Measurements from ENCODE around the gene PPP6R1. TPM values are rescaled to one million over a fixed set of nuclear protein-coding genes. Genes with fewer than 3 reads are reported as not detected.

Gene PPP6R1
- total and polyA plus RNA-seq, 2 of the 13 experiments (the other 11 are each of a cell fraction or from before 2014, with no cell fraction given) = 25.8 to 54.0 TPM

DNA sequence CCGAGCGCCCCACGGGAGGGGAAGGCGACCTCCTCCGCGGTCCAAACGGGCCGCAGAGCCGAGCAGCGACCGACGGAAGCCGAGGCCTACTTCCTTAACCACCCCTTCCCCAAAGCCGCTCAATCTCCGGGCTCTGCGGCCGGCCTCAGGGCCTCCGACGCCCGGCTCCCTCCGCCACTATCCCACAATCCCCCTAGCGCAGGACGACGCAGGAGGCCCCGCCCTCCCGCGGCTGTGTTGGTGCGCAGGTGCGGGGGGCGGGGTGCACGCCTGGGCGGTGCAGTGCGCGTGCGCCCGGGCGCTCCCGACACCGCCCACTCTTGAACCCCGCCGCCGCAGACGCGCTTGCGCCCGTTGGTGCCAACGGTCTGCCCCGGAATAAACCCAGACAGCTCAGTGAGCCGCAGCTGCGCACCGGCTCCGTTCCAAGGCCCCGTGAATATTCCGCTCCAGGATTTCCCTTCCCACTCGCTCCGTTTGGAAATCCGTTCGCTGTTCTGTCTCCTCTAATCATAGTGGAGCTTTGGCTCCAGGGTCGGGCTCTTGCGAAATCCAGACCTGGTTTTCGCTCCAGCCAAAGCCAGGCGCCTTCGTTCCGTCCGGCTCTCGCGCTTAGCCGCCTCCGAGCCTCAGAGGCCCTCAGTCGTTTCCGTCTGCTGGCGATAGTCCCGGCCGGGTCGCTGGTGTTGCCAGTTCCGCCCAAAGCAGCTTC lies at the start of gene PPP6R1 (continued):
- TF ChIP-seq, protein P1, sequence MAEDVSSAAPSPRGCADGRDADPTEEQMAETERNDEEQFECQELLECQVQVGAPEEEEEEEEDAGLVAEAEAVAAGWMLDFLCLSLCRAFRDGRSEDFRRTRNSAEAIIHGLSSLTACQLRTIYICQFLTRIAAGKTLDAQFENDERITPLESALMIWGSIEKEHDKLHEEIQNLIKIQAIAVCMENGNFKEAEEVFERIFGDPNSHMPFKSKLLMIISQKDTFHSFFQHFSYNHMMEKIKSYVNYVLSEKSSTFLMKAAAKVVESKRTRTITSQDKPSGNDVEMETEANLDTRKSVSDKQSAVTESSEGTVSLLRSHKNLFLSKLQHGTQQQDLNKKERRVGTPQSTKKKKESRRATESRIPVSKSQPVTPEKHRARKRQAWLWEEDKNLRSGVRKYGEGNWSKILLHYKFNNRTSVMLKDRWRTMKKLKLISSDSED (CRISPR knock-in tag; IDR thresholded peaks at IDR 0.05) = no peak
- TF ChIP-seq ZNF343 (CRISPR knock-in tag; IDR thresholded peaks at IDR 0.05) (peak; percentile 57; the same call in 1 of the 2 replicates), TRIM24 (CRISPR knock-in tag; IDR thresholded peaks at IDR 0.05) (no peak), ISL2 (CRISPR knock-in tag; IDR thresholded peaks at IDR 0.05) (peak; percentile 81; the same call in 1 of the 2 replicates), CBFB (CRISPR knock-in tag; IDR thresholded peaks at IDR 0.05) (no peak; the same call in 1 of the 2 replicates), ESRRA (CRISPR knock-in tag; IDR thresholded peaks at IDR 0.05; ENCODE audit: low read depth) (peak; percentile 69), HNRNPK (IDR thresholded peaks at IDR 0.05; ENCODE audit: low read depth, low read length, poor library complexity, severe bottlenecking) (peak; percentile 79), ZBTB1 (CRISPR knock-in tag; IDR thresholded peaks at IDR 0.05; ENCODE audit: borderline replicate concordance) (no peak), ZNF251 (CRISPR knock-in tag; IDR thresholded peaks at IDR 0.05) (no peak), SP2 (CRISPR knock-in tag; IDR thresholded peaks at IDR 0.05) (no peak), SATB2 (CRISPR knock-in tag; IDR thresholded peaks at IDR 0.05) (no peak), ZNF263 (CRISPR knock-in tag; IDR thresholded peaks at IDR 0.05) (no peak), TCF7 (IDR thresholded peaks at IDR 0.05; ENCODE audit: low read depth) (no peak), IKZF1 (IDR thresholded peaks at IDR 0.05) (no peak), TBX2 (CRISPR knock-in tag; IDR thresholded peaks at IDR 0.05; ENCODE audit: borderline replicate concordance) (peak; percentile 90; the same call in 1 of the 2 replicates), TCF12 (IDR thresholded peaks at IDR 0.05) (no peak), TCF12 (CRISPR knock-in tag; IDR thresholded peaks at IDR 0.05) (no peak), ZBTB3 (CRISPR knock-in tag; IDR thresholded peaks at IDR 0.05; ENCODE audit: borderline replicate concordance, low read depth) (no peak), ZFP90 (CRISPR knock-in tag; IDR thresholded peaks at IDR 0.05; ENCODE audit: borderline replicate concordance) (no peak), ZNF143 (CRISPR knock-in tag; IDR thresholded peaks at IDR 0.05) (peak; percentile 84), ARID2 (CRISPR knock-in tag; IDR thresholded peaks at IDR 0.05; ENCODE audit: borderline replicate concordance) (no peak), MAF1 (CRISPR knock-in tag; IDR thresholded peaks at IDR 0.05; ENCODE audit: borderline replicate concordance) (no peak), RBM22 (optimal IDR thresholded peaks at IDR 0.05; ENCODE audit: low read length) (no peak), NFIC (IDR thresholded peaks at IDR 0.05; ENCODE audit: low read length) (peak; percentile 60; the same call in 1 of the 2 replicates)
- TF ChIP-seq, protein P2, sequence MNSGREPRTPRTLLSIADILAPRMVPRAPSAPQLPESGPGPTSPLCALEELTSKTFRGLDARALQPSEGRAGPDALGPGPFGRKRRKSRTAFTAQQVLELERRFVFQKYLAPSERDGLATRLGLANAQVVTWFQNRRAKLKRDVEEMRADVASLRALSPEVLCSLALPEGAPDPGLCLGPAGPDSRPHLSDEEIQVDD (CRISPR knock-in tag; IDR thresholded peaks at IDR 0.05; ENCODE audit: borderline replicate concordance) = no peak; the same call in 1 of the 2 replicates
- TF ChIP-seq, protein P3, sequence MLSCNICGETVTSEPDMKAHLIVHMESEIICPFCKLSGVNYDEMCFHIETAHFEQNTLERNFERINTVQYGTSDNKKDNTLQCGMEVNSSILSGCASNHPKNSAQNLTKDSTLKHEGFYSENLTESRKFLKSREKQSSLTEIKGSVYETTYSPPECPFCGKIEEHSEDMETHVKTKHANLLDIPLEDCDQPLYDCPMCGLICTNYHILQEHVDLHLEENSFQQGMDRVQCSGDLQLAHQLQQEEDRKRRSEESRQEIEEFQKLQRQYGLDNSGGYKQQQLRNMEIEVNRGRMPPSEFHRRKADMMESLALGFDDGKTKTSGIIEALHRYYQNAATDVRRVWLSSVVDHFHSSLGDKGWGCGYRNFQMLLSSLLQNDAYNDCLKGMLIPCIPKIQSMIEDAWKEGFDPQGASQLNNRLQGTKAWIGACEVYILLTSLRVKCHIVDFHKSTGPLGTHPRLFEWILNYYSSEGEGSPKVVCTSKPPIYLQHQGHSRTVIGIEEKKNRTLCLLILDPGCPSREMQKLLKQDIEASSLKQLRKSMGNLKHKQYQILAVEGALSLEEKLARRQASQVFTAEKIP (CRISPR knock-in tag; IDR thresholded peaks at IDR 0.05; ENCODE audit: borderline replicate concordance) = no peak
- TF ChIP-seq, protein P4, sequence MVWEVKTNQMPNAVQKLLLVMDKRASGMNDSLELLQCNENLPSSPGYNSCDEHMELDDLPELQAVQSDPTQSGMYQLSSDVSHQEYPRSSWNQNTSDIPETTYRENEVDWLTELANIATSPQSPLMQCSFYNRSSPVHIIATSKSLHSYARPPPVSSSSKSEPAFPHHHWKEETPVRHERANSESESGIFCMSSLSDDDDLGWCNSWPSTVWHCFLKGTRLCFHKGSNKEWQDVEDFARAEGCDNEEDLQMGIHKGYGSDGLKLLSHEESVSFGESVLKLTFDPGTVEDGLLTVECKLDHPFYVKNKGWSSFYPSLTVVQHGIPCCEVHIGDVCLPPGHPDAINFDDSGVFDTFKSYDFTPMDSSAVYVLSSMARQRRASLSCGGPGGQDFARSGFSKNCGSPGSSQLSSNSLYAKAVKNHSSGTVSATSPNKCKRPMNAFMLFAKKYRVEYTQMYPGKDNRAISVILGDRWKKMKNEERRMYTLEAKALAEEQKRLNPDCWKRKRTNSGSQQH (CRISPR knock-in tag; IDR thresholded peaks at IDR 0.05; ENCODE audit: low read depth) = no peak
